ENCODE measurements around the gene ADD1. TPM values are rescaled to one million over a fixed set of nuclear protein-coding genes. Genes with fewer than 3 reads are reported as not detected.

Gene ADD1
- total and polyA plus RNA-seq, 2 of the 13 experiments (the other 11 are each of a cell fraction or from before 2014, with no cell fraction given) = 73.9 to 122 TPM

- peak; percentile 55 for TF ChIP-seq DRAP1 (CRISPR knock-in tag; IDR thresholded peaks at IDR 0.05)
- no peak for TF ChIP-seq SYNCRIP (IDR thresholded peaks at IDR 0.05; ENCODE audit: insufficient read depth, low read depth, low read length)
- no peak for TF ChIP-seq NFYB (CRISPR knock-in tag; IDR thresholded peaks at IDR 0.05)
- peak; percentile 60; the same call in 1 of the 2 replicates for TF ChIP-seq ZNF768 (CRISPR knock-in tag; IDR thresholded peaks at IDR 0.05)
- TF ChIP-seq TCF7 (IDR thresholded peaks at IDR 0.05; ENCODE audit: low read depth) = no peak
- TF ChIP-seq ZNF800 (CRISPR knock-in tag; IDR thresholded peaks at IDR 0.05) = no peak; the same call in 1 of the 2 replicates
- no peak for TF ChIP-seq ZSCAN12 (CRISPR knock-in tag; IDR thresholded peaks at IDR 0.05)
- TF ChIP-seq YEATS2 (CRISPR knock-in tag; IDR thresholded peaks at IDR 0.05; ENCODE audit: borderline replicate concordance) = peak; percentile 65; the same call in 1 of the 2 replicates
- no peak for TF ChIP-seq ZNF10 (CRISPR knock-in tag; IDR thresholded peaks at IDR 0.05; ENCODE audit: borderline replicate concordance, low read depth)
- TF ChIP-seq ATF4 (CRISPR knock-in tag; IDR thresholded peaks at IDR 0.05) = no peak
- TF ChIP-seq ZNF274 (CRISPR knock-in tag; IDR thresholded peaks at IDR 0.05) = peak; percentile 70; the same call in 1 of the 2 replicates
- peak; percentile 50; the same call in 1 of the 2 replicates for TF ChIP-seq ZHX2 (IDR thresholded peaks at IDR 0.05; ENCODE audit: low read depth)
- no peak for TF ChIP-seq ZHX2 (CRISPR knock-in tag; IDR thresholded peaks at IDR 0.05; ENCODE audit: borderline replicate concordance)
- peak; percentile 54; the same call in 1 of the 2 replicates for TF ChIP-seq RXRA (CRISPR knock-in tag; IDR thresholded peaks at IDR 0.05)
- no peak for TF ChIP-seq ETV6 (CRISPR knock-in tag; conservative IDR thresholded peaks at IDR 0.05)
Observed at GRCh38 chr4:2934813-2935761, 91.4 kb downstream of the ADD1 start (continued).
